Tibial artery (tissue), 4 donors: ENCODE results near the gene SNRPD2.

ENCODE experiments used
- DNase-seq, 2 donors: peaks; one replicate each; pipeline ENCODE4 v3.0.0-alpha.2; 2019
- H3K27ac ChIP-seq, 2 donors: fragments of 200-600 bp; sonication (generic) in 1 of 2; 1 replicate in 1 of 2; 2 replicates in 1 of 2; pipeline ENCODE4 v1.5.1; 2018 to 2019; ENCODE audit warnings: mild to moderate bottlenecking in 1 of 2
- H3K27me3 ChIP-seq, 2 donors: fragments of 200-600 bp; sonication (generic) in 1 of 2; one replicate each; pipeline versions ENCODE4 v1.5.1 to v1.6.0; 2016 to 2019
- H3K36me3 ChIP-seq, 3 donors: fragments of 200-600 bp; sonication (generic) in 2 of 3; one replicate each; pipeline ENCODE4 v1.5.1; 2016 to 2019; ENCODE audit warnings: mild to moderate bottlenecking in 2 of 3
- H3K4me1 ChIP-seq, 4 donors: fragments of 200-600 bp; sonication (generic) in 2 of 4; 1 replicate in 3 of 4; 2 replicates in 1 of 4; pipeline ENCODE4 v1.5.1; 2016 to 2019
- H3K4me3 ChIP-seq, 2 donors: fragments of 200-600 bp; sonication (generic) in 1 of 2; 1 replicate in 1 of 2; 2 replicates in 1 of 2; pipeline ENCODE4 v1.5.1; 2018 to 2019; ENCODE audit warnings: mild to moderate bottlenecking in 2 of 2
- H3K9me3 ChIP-seq, 3 donors: fragments of 200-600 bp; sonication (generic) in 1 of 3; one replicate each; pipeline ENCODE4 v1.5.1; 2016 to 2019
- intact Hi-C: fragments of 100-400 bp; cut with DNase I; formaldehyde crosslinking; loops from one replicate; pipeline ENCODE4 v1.15.0; 2023; ENCODE audit warnings: low total_unique reads
- TF ChIP-seq, protein P1 (sequence below), 2 experiments: fragments of 200-600 bp in 1 of 2; fragments of 450-650 bp in 1 of 2; IDR thresholded peaks; one replicate each; pipeline ENCODE4 v1.5.1; 2017 to 2019; ENCODE audit warnings: antibody characterized with exemption in 2 of 2, mild to moderate bottlenecking in 1 of 2, moderate library complexity in 1 of 2

The SNRPD2 gene

DNA sequence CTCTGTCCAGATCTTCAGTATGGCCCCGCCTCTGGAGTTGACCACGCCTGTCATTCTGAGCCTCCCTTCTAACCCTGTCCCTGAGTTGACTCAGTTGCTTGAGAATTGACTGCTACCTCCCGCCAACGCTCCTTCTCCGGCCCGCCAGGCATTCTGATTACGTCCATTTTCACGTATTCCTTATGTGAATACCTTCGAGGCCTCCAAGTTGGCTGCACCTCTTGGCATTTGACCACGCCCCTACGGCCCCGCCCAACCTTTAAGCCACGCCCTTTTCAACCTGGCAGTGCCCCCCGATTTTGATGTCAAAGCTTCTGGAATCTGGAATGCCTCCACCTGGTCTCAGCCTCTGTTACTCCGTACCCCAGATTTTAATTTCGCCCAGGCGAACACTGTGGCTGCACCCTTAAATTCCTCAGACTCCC, 50.9 kb downstream of the SNRPD2 start:
- H3K27ac ChIP-seq: peak overlapping the region; percentile 60 to 74
- TF ChIP-seq, protein P1, sequence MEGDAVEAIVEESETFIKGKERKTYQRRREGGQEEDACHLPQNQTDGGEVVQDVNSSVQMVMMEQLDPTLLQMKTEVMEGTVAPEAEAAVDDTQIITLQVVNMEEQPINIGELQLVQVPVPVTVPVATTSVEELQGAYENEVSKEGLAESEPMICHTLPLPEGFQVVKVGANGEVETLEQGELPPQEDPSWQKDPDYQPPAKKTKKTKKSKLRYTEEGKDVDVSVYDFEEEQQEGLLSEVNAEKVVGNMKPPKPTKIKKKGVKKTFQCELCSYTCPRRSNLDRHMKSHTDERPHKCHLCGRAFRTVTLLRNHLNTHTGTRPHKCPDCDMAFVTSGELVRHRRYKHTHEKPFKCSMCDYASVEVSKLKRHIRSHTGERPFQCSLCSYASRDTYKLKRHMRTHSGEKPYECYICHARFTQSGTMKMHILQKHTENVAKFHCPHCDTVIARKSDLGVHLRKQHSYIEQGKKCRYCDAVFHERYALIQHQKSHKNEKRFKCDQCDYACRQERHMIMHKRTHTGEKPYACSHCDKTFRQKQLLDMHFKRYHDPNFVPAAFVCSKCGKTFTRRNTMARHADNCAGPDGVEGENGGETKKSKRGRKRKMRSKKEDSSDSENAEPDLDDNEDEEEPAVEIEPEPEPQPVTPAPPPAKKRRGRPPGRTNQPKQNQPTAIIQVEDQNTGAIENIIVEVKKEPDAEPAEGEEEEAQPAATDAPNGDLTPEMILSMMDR (IDR thresholded peaks at IDR 0.05): no peak
- H3K4me1 ChIP-seq: peaks cover 0 to 66% (median 42%) of the 10 kb centered on the region in 4 donors
- peak overlapping the region in 1 of 2 donors; percentile 36 for H3K4me3 ChIP-seq
- intact Hi-C loops: no loop called here
- H3K36me3 ChIP-seq: no peaks in the 10 kb centered on the region
- H3K9me3 ChIP-seq: no peaks in the 10 kb centered on the region
- DNase-seq: no peak
- H3K27me3 ChIP-seq: peaks cover 0 to 25% of the 10 kb centered on the region in 2 donors

DNA sequence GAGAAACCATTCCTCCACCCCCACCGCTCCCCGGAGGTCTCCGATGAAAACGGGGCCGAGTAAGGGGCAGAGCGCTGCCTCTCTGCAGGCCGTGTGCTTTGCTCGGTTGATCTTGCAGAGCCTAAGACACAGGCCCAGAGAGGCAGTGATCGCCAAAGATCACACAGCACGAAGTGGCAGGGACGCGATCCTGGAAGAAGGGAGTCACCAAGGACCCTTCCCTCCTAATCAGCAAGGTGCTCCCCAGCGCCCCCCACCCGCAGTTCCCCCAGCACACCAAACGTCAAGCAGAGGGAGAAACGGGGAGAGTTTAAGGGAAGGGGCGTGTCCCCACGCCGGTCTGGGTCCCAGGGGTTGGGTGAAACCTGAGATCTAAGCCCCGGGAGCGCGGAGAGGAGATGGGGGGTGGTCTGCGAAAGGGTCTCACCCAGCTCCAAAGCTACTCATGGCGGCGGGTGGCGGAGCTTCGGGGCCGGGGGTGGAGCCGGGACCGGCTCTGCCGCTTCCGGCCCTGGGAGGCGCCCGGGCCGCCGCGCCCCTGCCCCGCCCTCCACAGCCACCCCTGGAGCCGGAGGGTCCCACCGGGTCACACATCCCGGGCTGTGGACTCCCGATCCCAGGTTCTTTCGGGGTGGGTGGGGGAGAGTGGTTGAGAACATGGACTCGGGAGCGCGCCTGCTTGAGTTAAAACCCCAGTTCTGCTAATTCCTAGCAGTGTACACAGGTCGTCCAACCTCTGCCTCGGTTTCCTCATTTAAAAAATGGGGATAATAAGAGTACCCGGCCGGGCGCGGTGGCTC, 52.6 kb downstream of the SNRPD2 start, which contains the start of gene EML2:
Gene EML2 (minus strand): TSS at position 468 of the 800 bp plus-strand sequence. CDS start 21 bp downstream, at position 447.
- TF ChIP-seq, protein P1 (IDR thresholded peaks at IDR 0.05): no peak
- peak; percentile 23 to 71 for DNase-seq
- intact Hi-C loops: no loop called here
- Histone ChIP-seq H3K9me3 (no peaks in the 10 kb centered on the region), H3K27me3 (peaks cover 0 to 8% of the 10 kb centered on the region in 2 donors), H3K4me1 (peaks cover 0 to 68% (median 43%) of the 10 kb centered on the region in 4 donors), H3K4me3 (peak within 1 kb of the TSS; percentile 60 to 81), H3K27ac (peak within 1 kb of the TSS; percentile 65 to 67), H3K36me3 (peaks cover 0 to under 1% (median 0%) of the 10 kb centered on the region in 3 donors)

DNA sequence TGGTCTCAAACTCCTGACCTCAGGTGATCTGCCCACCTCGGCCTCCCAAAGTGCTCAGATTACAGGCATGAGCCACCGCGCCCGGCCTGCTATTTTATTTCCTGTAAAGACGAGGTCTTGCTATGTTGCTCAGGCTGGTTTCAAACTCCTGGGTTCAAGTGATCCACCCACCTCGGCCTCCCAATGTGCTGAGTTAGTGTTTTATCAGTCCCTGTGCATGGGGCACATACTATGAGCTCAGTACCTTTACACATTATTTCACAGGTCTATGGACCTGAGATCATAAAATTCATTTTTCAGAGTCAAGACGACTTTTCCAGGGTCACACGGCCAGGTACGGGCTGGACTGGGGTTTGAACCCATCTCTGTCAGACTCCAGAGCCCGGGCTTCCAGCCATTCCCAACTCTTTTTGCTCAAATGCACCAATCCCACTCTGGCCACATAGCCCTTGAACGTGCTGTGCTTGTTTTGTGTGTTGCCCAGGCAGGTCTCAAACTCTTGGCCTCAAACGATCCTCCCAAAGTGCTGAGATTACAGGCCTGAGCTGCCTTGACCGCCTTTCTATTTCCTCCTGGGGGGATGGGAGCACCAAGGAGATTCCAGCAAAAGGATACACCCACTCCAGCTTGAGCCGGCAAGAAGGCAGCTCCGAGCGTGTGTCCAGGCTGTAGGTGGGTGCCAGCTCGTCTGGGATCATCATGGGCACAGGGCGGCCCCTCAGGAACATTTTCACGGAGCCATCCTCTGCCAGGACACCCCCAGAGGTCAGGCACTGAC, 53.7 kb downstream of the SNRPD2 start:
- DNase-seq: no peak
- peak overlapping the region; percentile 65 to 67 for H3K27ac ChIP-seq

More for the DNA sequence above, 53.7 kb downstream of the SNRPD2 start:
- Histone ChIP-seq H3K4me3 (peak overlapping the region; percentile 60 to 81), H3K36me3 (peaks cover 0 to 3% (median 0%) of the 10 kb centered on the region in 3 donors), H3K9me3 (no peaks in the 10 kb centered on the region), H3K4me1 (peaks cover 0 to 68% (median 40%) of the 10 kb centered on the region in 4 donors), H3K27me3 (no peaks in the 10 kb centered on the region)
- intact Hi-C loops: no loop called here
- TF ChIP-seq, protein P1 (IDR thresholded peaks at IDR 0.05): no peak
